Heart left ventricle (tissue), 16 donors: ENCODE results near the gene GPBP1. TPM values are rescaled to one million over a fixed set of nuclear protein-coding genes. Genes with fewer than 3 reads are reported as not detected.
"Not testable (repeated sequence)": the region's sequence is repeated elsewhere in the genome, so short reads cannot be mapped to it uniquely, and the experiment has no call there.

Experiments
- ATAC-seq, 4 donors: fragments of 200-7000 bp; cut with Tn5 transposase; one replicate each; pipeline ENCODE4 v1.9.1; 2020 to 2022; ENCODE audit warnings: moderate library complexity in 4 of 4, mild to moderate bottlenecking in 3 of 4, moderate number of reproducible peaks in 1 of 4
- DNase-seq, 5 donors: peaks; one replicate each; pipeline ENCODE4 v3.0.0-alpha.2; 2020
- H3K27ac ChIP-seq, 12 donors: fragments of 200-600 bp; sonication (generic) in 4 of 12; one replicate each; pipeline versions ENCODE4 v1.5.0 to v1.8.0; 2016 to 2022; ENCODE audit warnings: mild to moderate bottlenecking in 2 of 12
- H3K27me3 ChIP-seq, 9 donors: fragments of 200-600 bp; sonication (generic) in 2 of 9; one replicate each; pipeline versions ENCODE4 v1.5.1 to v1.8.0; 2016 to 2022; ENCODE audit warnings: mild to moderate bottlenecking in 3 of 9
- H3K36me3 ChIP-seq, 9 donors: fragments of 200-600 bp; sonication (generic) in 2 of 9; one replicate each; pipeline versions ENCODE4 v1.5.0 to v1.8.0; 2018 to 2022; ENCODE audit warnings: mild to moderate bottlenecking in 2 of 9
- H3K4me1 ChIP-seq, 12 donors: fragments of 200-600 bp; sonication (generic) in 4 of 12; one replicate each; pipeline versions ENCODE4 v1.5.0 to v1.8.0; 2016 to 2022; ENCODE audit warnings: mild to moderate bottlenecking in 3 of 12
- H3K4me3 ChIP-seq, 12 donors: fragments of 200-600 bp; sonication (generic) in 4 of 12; one replicate each; pipeline versions ENCODE4 v1.5.0 to v1.8.0; 2017 to 2022; ENCODE audit warnings: mild to moderate bottlenecking in 9 of 12, moderate library complexity in 4 of 12
- H3K9me3 ChIP-seq, 12 donors: fragments of 200-600 bp; sonication (generic) in 4 of 12; one replicate each; pipeline versions ENCODE4 v1.5.0 to v1.8.0; 2016 to 2022; ENCODE audit warnings: mild to moderate bottlenecking in 1 of 12
- POLR2A ChIP-seq, 2 donors: fragments of 450-650 bp; IDR thresholded peaks; one replicate each; pipeline ENCODE4 v1.6.1; 2017; ENCODE audit warnings: antibody characterized with exemption in 2 of 2, mild to moderate bottlenecking in 2 of 2, moderate library complexity in 2 of 2
- WGBS, 4 donors: extraction: QIAGEN DNeasy Blood & Tissue Kit in 2 of 4; methylation state at CpG; one replicate each; pipeline versions ENCODE4 v1.1.5 to v1.1.7; 2013 to 2018; 5-methylcytosine and 5-hydroxymethylcytosine counted together
- intact Hi-C, 10 donors: fragments of 100-400 bp; cut with DNase I; formaldehyde crosslinking; loops; one replicate each; pipeline versions ENCODE4 v1.11.1 to v1.14.2; 2022
- polyA plus RNA-seq, 2 donors: library from polyadenylated mRNA; stranded (reverse); fragments of 200-250 nt; gene quantifications; one replicate each; pipeline ENCODE4 v1.2.3, GENCODE V29; 2013
- total RNA-seq, 9 donors: library from RNA; depleted of rRNA in 2 of 9; stranded (reverse); fragments of >200 nt in 2 of 9; fragmentation: NEBNext Ultra II Directional in 3 of 9; extraction: Animal tissue kit (Norgen Biotek cat#: 25700) in 3 of 9; gene quantifications; one replicate each; pipeline versions ENCODE4 v1.1.0 to v1.2.4, GENCODE V29; 2016 to 2023
- TF ChIP-seq, protein P1 (sequence below), 12 donors: fragments of 200-600 bp; sonication (generic) in 4 of 12; IDR thresholded peaks; one replicate each; pipeline versions ENCODE4 v1.5.0 to v1.8.0; 2018 to 2022; ENCODE audit warnings: antibody characterized with exemption in 12 of 12, mild to moderate bottlenecking in 5 of 12
- donor health status: ischemic (EF 13 %, LVEDD 7.1; RV severe dilation, severe dysfunction).
- donor health status: healthy with polysubstance abuse.
- donor health status: DM: no; HTN: yes; CAD: no.
- donor health status: DM: no; HTN: no; CAD: no.
- donor health status: ischemic (EF 25% LVEDD 6.9; RV normal size, moderate dysfunction).
- donor health status: ischemic (EF 25% LVEDD 5.7; RV mildly dilated, moderate dysfunction).
- donor health status: healthy.
- donor health status: DM: yes; HTN: yes; CAD: no.
- donor health status: ischemic (EF 35%, LVEDD 5.7; RV mildly dilated, moderate dysfunction).
- donor health status: nonischemic (EF 11% LVEDD 7.7; RV severe dilation, severe dysfunction).
- donor health status: DM: yes; HTN: yes; CAD: no.
- donor health status: PGD.
- donor health status: ischemic (EF 29% LVEDD 5.4; RV normal size, mild dysfunction).
- donor health status: nonischemic (EF 23%, LVEDD 6.1; RV moderate dilation, normal function).

GPBP1 gene
- total and polyA plus RNA-seq, 11 donors, result 31.0 to 60.9 (median 49.5) TPM

DNA sequence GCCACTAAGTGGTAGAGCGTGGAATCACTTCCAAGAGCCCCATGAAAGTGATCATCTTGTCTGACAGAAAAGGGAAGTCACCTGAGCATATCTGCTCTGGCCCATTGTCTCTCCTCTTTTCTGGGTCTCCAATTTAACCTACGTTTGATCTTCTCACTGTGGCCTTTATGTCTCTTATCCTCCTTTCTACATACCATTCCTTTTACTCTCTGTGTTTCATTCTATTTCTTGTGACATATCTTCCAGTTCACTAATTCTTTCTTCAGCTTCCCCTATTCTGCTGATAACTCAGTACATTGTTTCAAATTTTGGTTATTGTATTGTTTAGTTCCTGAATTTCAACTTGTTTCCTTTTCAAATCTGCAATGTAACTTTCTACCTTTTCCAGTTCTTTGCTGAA lies 132.5 kb downstream of the GPBP1 start:
- no peaks in the 10 kb centered on the region for H3K27me3 ChIP-seq
- DNase-seq (no peak), ATAC-seq (no peak)
- H3K4me3 ChIP-seq, result no peak overlapping the region
- intact Hi-C loops, result loop anchor here in 2 of 10 donors (10.0 kb wide), 3 partner anchors 128 to 578 kb away; no protein-coding TSS in a partner anchor
- WGBS, 4 donors, result 89 to 95% (median 92%) methylated on average over 2 of the region's 2 CpGs
- no peaks in the 10 kb centered on the region for H3K4me1 ChIP-seq
- no peak overlapping the region for H3K27ac ChIP-seq
- H3K36me3 ChIP-seq, result no peaks in the 10 kb centered on the region
- TF ChIP-seq, protein P1, sequence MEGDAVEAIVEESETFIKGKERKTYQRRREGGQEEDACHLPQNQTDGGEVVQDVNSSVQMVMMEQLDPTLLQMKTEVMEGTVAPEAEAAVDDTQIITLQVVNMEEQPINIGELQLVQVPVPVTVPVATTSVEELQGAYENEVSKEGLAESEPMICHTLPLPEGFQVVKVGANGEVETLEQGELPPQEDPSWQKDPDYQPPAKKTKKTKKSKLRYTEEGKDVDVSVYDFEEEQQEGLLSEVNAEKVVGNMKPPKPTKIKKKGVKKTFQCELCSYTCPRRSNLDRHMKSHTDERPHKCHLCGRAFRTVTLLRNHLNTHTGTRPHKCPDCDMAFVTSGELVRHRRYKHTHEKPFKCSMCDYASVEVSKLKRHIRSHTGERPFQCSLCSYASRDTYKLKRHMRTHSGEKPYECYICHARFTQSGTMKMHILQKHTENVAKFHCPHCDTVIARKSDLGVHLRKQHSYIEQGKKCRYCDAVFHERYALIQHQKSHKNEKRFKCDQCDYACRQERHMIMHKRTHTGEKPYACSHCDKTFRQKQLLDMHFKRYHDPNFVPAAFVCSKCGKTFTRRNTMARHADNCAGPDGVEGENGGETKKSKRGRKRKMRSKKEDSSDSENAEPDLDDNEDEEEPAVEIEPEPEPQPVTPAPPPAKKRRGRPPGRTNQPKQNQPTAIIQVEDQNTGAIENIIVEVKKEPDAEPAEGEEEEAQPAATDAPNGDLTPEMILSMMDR (IDR thresholded peaks at IDR 0.05), result no peak
- TF ChIP-seq POLR2A (IDR thresholded peaks at IDR 0.05), result no peak
- peaks cover 0 to 34% (median 7%) of the 10 kb centered on the region in 12 donors for H3K9me3 ChIP-seq

- TF ChIP-seq, protein P1 (IDR thresholded peaks at IDR 0.05), result no peak
- TF ChIP-seq POLR2A (IDR thresholded peaks at IDR 0.05), result no peak
- no peak for ATAC-seq
- no peaks in the 10 kb centered on the region for H3K27me3 ChIP-seq
- no peak for DNase-seq
- H3K9me3 ChIP-seq, result peaks cover 0 to 34% (median 7%) of the 10 kb centered on the region in 12 donors
- H3K36me3 ChIP-seq, result no peaks in the 10 kb centered on the region
- no peaks in the 10 kb centered on the region for H3K4me1 ChIP-seq
- no peak overlapping the region for H3K27ac ChIP-seq
- H3K4me3 ChIP-seq, result no peak overlapping the region
- intact Hi-C loops, result loop anchor here in 2 of 10 donors (10.0 kb wide), 3 partner anchors 127 to 577 kb away; no protein-coding TSS in a partner anchor
- WGBS, 4 donors, result 90 to 98% (median 94%) methylated on average over 2 of the region's 2 CpGs
These were observed 133.7 kb downstream of the GPBP1 start for GRCh38 chr5:57307516-57307915.

- peaks cover 0 to 34% (median 7%) of the 10 kb centered on the region in 12 donors for H3K9me3 ChIP-seq
- not testable (repeated sequence) for ATAC-seq, H3K4me1 ChIP-seq, H3K27me3 ChIP-seq, DNase-seq, H3K27ac ChIP-seq, H3K36me3 ChIP-seq, H3K4me3 ChIP-seq
- intact Hi-C loops, result loop anchor here in 2 of 10 donors (10.0 kb wide), 3 partner anchors 126 to 576 kb away; no protein-coding TSS in a partner anchor
These were observed 135.2 kb downstream of the GPBP1 start for GRCh38 chr5:57309022-57309421.

GRCh38 chr5:57311251-57311650 lies 137.4 kb downstream of the GPBP1 start:
- no peaks in the 10 kb centered on the region for H3K36me3 ChIP-seq
- TF ChIP-seq, protein P1 (IDR thresholded peaks at IDR 0.05), result no peak
- TF ChIP-seq POLR2A (IDR thresholded peaks at IDR 0.05), result no peak
- 86 to 91% (median 90%) methylated on average over 2 of the region's 2 CpGs for WGBS, 4 donors
- ATAC-seq (no peak), DNase-seq (no peak)
- H3K4me3 ChIP-seq, result no peak overlapping the region
- no peaks in the 10 kb centered on the region for H3K4me1 ChIP-seq
- peaks cover 0 to 29% (median 6%) of the 10 kb centered on the region in 12 donors for H3K9me3 ChIP-seq
- intact Hi-C loops, result no loop called here
- no peaks in the 10 kb centered on the region for H3K27me3 ChIP-seq
- no peak overlapping the region for H3K27ac ChIP-seq
